ENCODE results near the gene RTL10. TPM values are rescaled to one million over a fixed set of nuclear protein-coding genes. Genes with fewer than 3 reads are reported as not detected.

The RTL10 gene, protein sequence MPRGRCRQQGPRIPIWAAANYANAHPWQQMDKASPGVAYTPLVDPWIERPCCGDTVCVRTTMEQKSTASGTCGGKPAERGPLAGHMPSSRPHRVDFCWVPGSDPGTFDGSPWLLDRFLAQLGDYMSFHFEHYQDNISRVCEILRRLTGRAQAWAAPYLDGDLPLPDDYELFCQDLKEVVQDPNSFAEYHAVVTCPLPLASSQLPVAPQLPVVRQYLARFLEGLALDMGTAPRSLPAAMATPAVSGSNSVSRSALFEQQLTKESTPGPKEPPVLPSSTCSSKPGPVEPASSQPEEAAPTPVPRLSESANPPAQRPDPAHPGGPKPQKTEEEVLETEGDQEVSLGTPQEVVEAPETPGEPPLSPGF
- total RNA-seq (2022; extraction: Qiagen RNA extraction) = 5.4 to 8.8 TPM (median 8.2 TPM) in 5 replicates

DNA sequence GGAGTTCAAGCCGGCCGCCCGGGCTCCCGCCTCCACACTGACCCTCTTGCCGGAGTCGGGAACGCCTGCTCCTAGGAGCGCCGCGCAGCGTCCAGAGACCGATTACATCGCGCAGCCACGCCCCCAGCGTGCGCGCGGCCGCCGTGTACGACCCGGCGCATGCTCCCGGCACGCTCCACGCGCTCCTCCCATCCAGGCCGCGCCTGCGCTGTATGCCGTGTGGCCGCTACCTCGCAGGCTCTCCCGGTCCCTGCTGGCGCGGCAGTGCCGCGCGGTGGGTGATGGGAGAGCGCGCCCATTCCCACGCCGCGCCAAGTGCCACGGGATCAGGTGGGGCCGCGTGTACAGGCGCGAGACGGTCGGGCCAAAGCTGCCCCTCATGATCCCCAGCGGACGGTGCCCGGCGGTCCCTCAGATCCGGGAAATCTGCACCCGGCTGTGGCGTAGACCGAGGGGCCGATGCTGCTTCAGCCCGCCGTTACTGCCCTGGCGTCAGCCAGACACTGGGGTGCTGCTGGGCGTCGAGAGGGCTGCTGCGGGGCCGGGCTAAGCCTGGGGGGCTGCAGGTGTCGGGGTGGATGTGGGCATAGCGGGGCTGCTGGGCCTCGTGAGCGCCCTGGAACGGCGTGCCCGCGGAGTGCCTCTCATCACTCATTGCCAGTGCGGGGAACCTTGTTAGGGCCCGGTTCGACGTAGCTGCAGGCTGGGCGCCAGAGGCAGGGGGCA lies at the start of gene RTL10, which contains the start of gene GNB1L:
Gene RTL10 (minus strand): TSS at position 97 of the 726 bp plus-strand sequence. CDS start 2,613 bp downstream, outside the sequence.
Gene GNB1L (minus strand): TSS at position 97 of the 726 bp plus-strand sequence. CDS start 33,519 bp downstream, outside the sequence.

Other genes with a start within 250 kb of the RTL10 start
- gene SEPTIN5, start 140.4 kb downstream of the RTL10 start, total RNA-seq (2022; extraction: Qiagen RNA extraction) = 7.7 to 10.7 TPM (median 10.2 TPM) in 5 replicates
- 0.28 to 1.8 TPM (median 1.6 TPM) in 5 replicates for gene GP1BB, start 131.3 kb downstream of the RTL10 start, total RNA-seq (2022; extraction: Qiagen RNA extraction)
- 3.0 to 5.2 TPM (median 5.0 TPM) in 5 replicates for gene TBX1, start 94.1 kb downstream of the RTL10 start, total RNA-seq (2022; extraction: Qiagen RNA extraction)
- 14.8 to 20.8 TPM (median 18.0 TPM) in 5 replicates for gene GNB1L, start within 50 bp of the RTL10 start, total RNA-seq (2022; extraction: Qiagen RNA extraction)
- gene COMT, start 86.9 kb upstream of the RTL10 start, total RNA-seq (2022; extraction: Qiagen RNA extraction) = 129 to 173 TPM (median 170 TPM) in 5 replicates
- gene TXNRD2, start 86.9 kb upstream of the RTL10 start, total RNA-seq (2022; extraction: Qiagen RNA extraction) = 31.7 to 43.9 TPM (median 37.4 TPM) in 5 replicates
- 2.2 to 3.2 TPM (median 2.7 TPM) in 5 replicates for gene ARVCF, start 161.9 kb upstream of the RTL10 start, total RNA-seq (2022; extraction: Qiagen RNA extraction)
- gene TANGO2, start 166.2 kb upstream of the RTL10 start, total RNA-seq (2022; extraction: Qiagen RNA extraction) = 11.9 to 15.7 TPM (median 15.6 TPM) in 5 replicates
- 19.1 to 22.7 TPM (median 21.1 TPM) in 5 replicates for gene DGCR8, start 225.4 kb upstream of the RTL10 start, total RNA-seq (2022; extraction: Qiagen RNA extraction)